ENCODE measurements around the gene LNP1. TPM values are rescaled to one million over a fixed set of nuclear protein-coding genes. Genes with fewer than 3 reads are reported as not detected.

The LNP1 gene
- total RNA-seq, 4 donors from 2014 or later, result 8.2 to 15.8 (median 9.9) TPM

GRCh38 chr3:100426067-100426682 is 24.8 kb downstream of the LNP1 start:
- H3K27ac ChIP-seq, result no peak overlapping the region
- intact Hi-C loops (cut with DNase I), result no loop called here
- WGBS, 2 donors, result 59 to 60% methylated on average over 8 of the region's 8 CpGs
- DNase-seq, result no peak
- no peaks in the 10 kb centered on the region for H3K36me3 ChIP-seq
- no peaks in the 10 kb centered on the region for H3K9me3 ChIP-seq
- H3K4me3 ChIP-seq (replicated peaks in 1 of 3), result no peak overlapping the region
- no peaks in the 10 kb centered on the region for H3K27me3 ChIP-seq
- TF ChIP-seq POLR2A (IDR thresholded peaks at IDR 0.05), result no peak
- TF ChIP-seq CTCF (IDR thresholded peaks at IDR 0.05), result no peak
- peaks cover 19 to 35% of the 10 kb centered on the region in 2 donors for H3K4me1 ChIP-seq

GRCh38 chr3:100427699-100428098 is 26.4 kb downstream of the LNP1 start:
- H3K4me3 ChIP-seq (replicated peaks in 1 of 3), result no peak overlapping the region
- intact Hi-C loops (cut with DNase I), result no loop called here
- WGBS, 2 donors, result 65 to 77% methylated on average over 2 of the region's 2 CpGs
- H3K4me1 ChIP-seq, result peaks cover 19 to 29% of the 10 kb centered on the region in 2 donors
- H3K36me3 ChIP-seq, result no peaks in the 10 kb centered on the region
- H3K9me3 ChIP-seq, result no peaks in the 10 kb centered on the region
- no peak for DNase-seq
- no peaks in the 10 kb centered on the region for H3K27me3 ChIP-seq
- TF ChIP-seq POLR2A (IDR thresholded peaks at IDR 0.05) (no peak), CTCF (IDR thresholded peaks at IDR 0.05) (no peak)
- no peak overlapping the region for H3K27ac ChIP-seq

GRCh38 chr3:100429187-100429716 is 27.9 kb downstream of the LNP1 start:
- peaks cover 19 to 23% of the 10 kb centered on the region in 2 donors for H3K4me1 ChIP-seq
- no peak overlapping the region for H3K4me3 ChIP-seq (replicated peaks in 1 of 3)
- H3K9me3 ChIP-seq, result no peaks in the 10 kb centered on the region
- no peak for DNase-seq
- 92 to 97% methylated on average over 2 of the region's 2 CpGs for WGBS, 2 donors
- intact Hi-C loops (cut with DNase I), result no loop called here
- no peak overlapping the region for H3K27ac ChIP-seq
- no peaks in the 10 kb centered on the region for H3K36me3 ChIP-seq
- TF ChIP-seq CTCF (IDR thresholded peaks at IDR 0.05) (no peak), POLR2A (IDR thresholded peaks at IDR 0.05) (no peak)
- no peaks in the 10 kb centered on the region for H3K27me3 ChIP-seq

GRCh38 chr3:100436951-100437350 is 35.6 kb downstream of the LNP1 start:
- WGBS, 2 donors, result 91 to 98% methylated on average over 2 of the region's 2 CpGs
- no peak overlapping the region for H3K4me3 ChIP-seq (replicated peaks in 1 of 3)
- intact Hi-C loops (cut with DNase I), result no loop called here
- H3K36me3 ChIP-seq, result no peaks in the 10 kb centered on the region
- no peaks in the 10 kb centered on the region for H3K9me3 ChIP-seq
- H3K27ac ChIP-seq, result no peak overlapping the region
- DNase-seq, result no peak
- TF ChIP-seq POLR2A (IDR thresholded peaks at IDR 0.05) (no peak), CTCF (IDR thresholded peaks at IDR 0.05) (no peak)
- no peaks in the 10 kb centered on the region for H3K27me3 ChIP-seq
- no peaks in the 10 kb centered on the region for H3K4me1 ChIP-seq

- no peaks in the 10 kb centered on the region for H3K36me3 ChIP-seq
- intact Hi-C loops (cut with DNase I), result no loop called here
- no peaks in the 10 kb centered on the region for H3K9me3 ChIP-seq
- no peak for TF ChIP-seq POLR2A (IDR thresholded peaks at IDR 0.05)
- no peak for TF ChIP-seq CTCF (IDR thresholded peaks at IDR 0.05)
- no peak overlapping the region for H3K27ac ChIP-seq
- no peak for DNase-seq
- no peaks in the 10 kb centered on the region for H3K27me3 ChIP-seq
- 98 to 99% methylated on average over 3 of the region's 3 CpGs for WGBS, 2 donors
- H3K4me1 ChIP-seq, result no peaks in the 10 kb centered on the region
- H3K4me3 ChIP-seq (replicated peaks in 1 of 3), result no peak overlapping the region
Measured at GRCh38 chr3:100437721-100438622, 36.6 kb downstream of the LNP1 start.

Data from thyroid gland (tissue), 4 donors.